ENCODE measurements around the gene TNS3. TPM values are rescaled to one million over a fixed set of nuclear protein-coding genes. Genes with fewer than 3 reads are reported as not detected.
A peak's percentile ranks its signal among the peaks of the same experiment; 100 is the strongest.

TNS3 gene
- polyA plus RNA-seq, 1 of the 3 experiments (the other 2 are of a cell fraction), result 72.3 TPM

DNA sequence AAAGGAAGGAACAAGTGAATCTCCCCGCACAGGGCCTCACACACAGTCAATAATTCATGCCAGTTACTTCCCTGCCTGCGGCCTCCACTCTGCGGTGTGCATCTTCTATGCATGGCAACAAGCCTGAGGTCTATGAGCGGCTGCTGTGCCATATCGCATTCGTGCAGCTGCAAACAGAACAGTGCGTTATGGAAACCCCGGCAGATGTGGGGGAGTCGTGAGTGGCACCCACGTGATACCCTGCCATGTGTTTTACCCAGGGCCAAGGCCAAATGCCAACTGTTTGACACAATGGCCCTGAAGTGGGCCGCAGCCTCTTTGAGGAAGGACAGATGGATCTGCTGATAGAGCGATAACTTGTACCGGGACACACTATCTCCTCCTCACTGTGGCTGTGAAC, 13.4 kb downstream of the TNS3 start:
- no peak overlapping the region for H3K9ac ChIP-seq
- no peak overlapping the region for H3K27ac ChIP-seq (ENCODE audit: low read depth in 2 of 2, low read length in 1 of 2)
- H3F3A ChIP-seq (replicated peaks; ENCODE audit: insufficient read depth), result peaks cover 15% of the 10 kb centered on the region
- ChIA-PET POLR2A (no interaction called here), CTCF (interaction anchor here (0.9 to 3.0 kb wide), 4 partner anchors 10 to 302 kb away, joined by 3 to 11 read pairs (median 3); no protein-coding TSS in a partner anchor)
- peaks cover 23 to 34% of the 10 kb centered on the region in 2 experiments; a peak in 2 of 4 replicates for H3K4me1 ChIP-seq (ENCODE audit: control insufficient read depth in 1 of 2, insufficient read depth in 2 of 2, low read depth in 1 of 2, low read length in 1 of 2)
- H2AFZ ChIP-seq (ENCODE audit: low read depth), result no peak overlapping the region
- no peaks in the 10 kb centered on the region for H3K9me2 ChIP-seq
- no peaks in the 10 kb centered on the region for H3K9me3 ChIP-seq
- no peaks in the 10 kb centered on the region for H3K27me3 ChIP-seq (ENCODE audit: insufficient read depth)
- peak; percentile 78 for DNase-seq
- H3K4me3 ChIP-seq (ENCODE audit: low read depth in 2 of 2, low read length in 1 of 2), result no peak overlapping the region
- H3K36me3 ChIP-seq (replicated peaks in 1 of 2; ENCODE audit: control insufficient read depth in 1 of 2, insufficient read depth in 2 of 2, low read length in 1 of 2), result peaks cover 8 to 13% of the 10 kb centered on the region in 2 experiments
- WGBS (ENCODE audit: low lambda C conversion rate), result 76% methylated on average over 13 of the region's 13 CpGs
- H3K4me2 ChIP-seq, result no peak overlapping the region
- H3K79me2 ChIP-seq (ENCODE audit: insufficient read depth), result peaks cover 84% of the 10 kb centered on the region
- H4K20me1 ChIP-seq (ENCODE audit: insufficient read depth), result 0 out of 2 replicates have a peak, but pooled peaks cover 1% of the 10 kb centered on the region
- TF ChIP-seq FOXM1 (IDR thresholded peaks at IDR 0.05; ENCODE audit: low read depth) (no peak), NRF1 (IDR thresholded peaks at IDR 0.05; ENCODE audit: low read depth, low read length) (no peak), GATA2 (CRISPR knock-in tag; IDR thresholded peaks at IDR 0.05) (peak; percentile 98), MEF2A (IDR thresholded peaks at IDR 0.05; ENCODE audit: borderline replicate concordance, low read depth) (no peak), EZH2phosphoT487 (IDR thresholded peaks at IDR 0.05; ENCODE audit: borderline replicate concordance, low read depth) (no peak), TCF12 (IDR thresholded peaks at IDR 0.05) (no peak), GABPA (IDR thresholded peaks at IDR 0.05; ENCODE audit: low read depth) (no peak), SIN3A (IDR thresholded peaks at IDR 0.05; ENCODE audit: borderline replicate concordance, low read depth, low read length) (no peak), CHD2 (IDR thresholded peaks at IDR 0.05; ENCODE audit: low read length, partially characterized antibody) (peak; percentile 69), ELF1 (IDR thresholded peaks at IDR 0.05) (no peak), RCOR1 (IDR thresholded peaks at IDR 0.05; ENCODE audit: low read length) (peak; percentile 91), TEAD4 (IDR thresholded peaks at IDR 0.05; ENCODE audit: borderline replicate concordance, insufficient read depth) (no peak), SMC3 (IDR thresholded peaks at IDR 0.05; ENCODE audit: low read depth, low read length) (no peak), JUND (IDR thresholded peaks at IDR 0.05) (no peak), RAD21 (IDR thresholded peaks at IDR 0.05; ENCODE audit: low read length) (no peak; the same call in 1 of the 2 replicates), FOSL2 (IDR thresholded peaks at IDR 0.05; ENCODE audit: borderline replicate concordance, low read depth) (no peak), MXI1 (IDR thresholded peaks at IDR 0.05; ENCODE audit: low read depth, low read length) (peak; percentile 89), EP300 (IDR thresholded peaks at IDR 0.05; ENCODE audit: borderline replicate concordance in 1 of 2, low read depth in 1 of 2, low read length in 1 of 2) (peak in 1 of 2 experiments; percentile 91; a peak in 2 of 4 replicates)
- TF ChIP-seq, protein P1, sequence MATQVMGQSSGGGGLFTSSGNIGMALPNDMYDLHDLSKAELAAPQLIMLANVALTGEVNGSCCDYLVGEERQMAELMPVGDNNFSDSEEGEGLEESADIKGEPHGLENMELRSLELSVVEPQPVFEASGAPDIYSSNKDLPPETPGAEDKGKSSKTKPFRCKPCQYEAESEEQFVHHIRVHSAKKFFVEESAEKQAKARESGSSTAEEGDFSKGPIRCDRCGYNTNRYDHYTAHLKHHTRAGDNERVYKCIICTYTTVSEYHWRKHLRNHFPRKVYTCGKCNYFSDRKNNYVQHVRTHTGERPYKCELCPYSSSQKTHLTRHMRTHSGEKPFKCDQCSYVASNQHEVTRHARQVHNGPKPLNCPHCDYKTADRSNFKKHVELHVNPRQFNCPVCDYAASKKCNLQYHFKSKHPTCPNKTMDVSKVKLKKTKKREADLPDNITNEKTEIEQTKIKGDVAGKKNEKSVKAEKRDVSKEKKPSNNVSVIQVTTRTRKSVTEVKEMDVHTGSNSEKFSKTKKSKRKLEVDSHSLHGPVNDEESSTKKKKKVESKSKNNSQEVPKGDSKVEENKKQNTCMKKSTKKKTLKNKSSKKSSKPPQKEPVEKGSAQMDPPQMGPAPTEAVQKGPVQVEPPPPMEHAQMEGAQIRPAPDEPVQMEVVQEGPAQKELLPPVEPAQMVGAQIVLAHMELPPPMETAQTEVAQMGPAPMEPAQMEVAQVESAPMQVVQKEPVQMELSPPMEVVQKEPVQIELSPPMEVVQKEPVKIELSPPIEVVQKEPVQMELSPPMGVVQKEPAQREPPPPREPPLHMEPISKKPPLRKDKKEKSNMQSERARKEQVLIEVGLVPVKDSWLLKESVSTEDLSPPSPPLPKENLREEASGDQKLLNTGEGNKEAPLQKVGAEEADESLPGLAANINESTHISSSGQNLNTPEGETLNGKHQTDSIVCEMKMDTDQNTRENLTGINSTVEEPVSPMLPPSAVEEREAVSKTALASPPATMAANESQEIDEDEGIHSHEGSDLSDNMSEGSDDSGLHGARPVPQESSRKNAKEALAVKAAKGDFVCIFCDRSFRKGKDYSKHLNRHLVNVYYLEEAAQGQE (IDR thresholded peaks at IDR 0.05; ENCODE audit: low read depth, low read length), result no peak
- TF ChIP-seq, protein P2, sequence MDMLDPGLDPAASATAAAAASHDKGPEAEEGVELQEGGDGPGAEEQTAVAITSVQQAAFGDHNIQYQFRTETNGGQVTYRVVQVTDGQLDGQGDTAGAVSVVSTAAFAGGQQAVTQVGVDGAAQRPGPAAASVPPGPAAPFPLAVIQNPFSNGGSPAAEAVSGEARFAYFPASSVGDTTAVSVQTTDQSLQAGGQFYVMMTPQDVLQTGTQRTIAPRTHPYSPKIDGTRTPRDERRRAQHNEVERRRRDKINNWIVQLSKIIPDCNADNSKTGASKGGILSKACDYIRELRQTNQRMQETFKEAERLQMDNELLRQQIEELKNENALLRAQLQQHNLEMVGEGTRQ (IDR thresholded peaks at IDR 0.05; ENCODE audit: borderline replicate concordance, low read depth, low read length), result no peak; the same call in 1 of the 2 replicates
- TF ChIP-seq, protein P3, sequence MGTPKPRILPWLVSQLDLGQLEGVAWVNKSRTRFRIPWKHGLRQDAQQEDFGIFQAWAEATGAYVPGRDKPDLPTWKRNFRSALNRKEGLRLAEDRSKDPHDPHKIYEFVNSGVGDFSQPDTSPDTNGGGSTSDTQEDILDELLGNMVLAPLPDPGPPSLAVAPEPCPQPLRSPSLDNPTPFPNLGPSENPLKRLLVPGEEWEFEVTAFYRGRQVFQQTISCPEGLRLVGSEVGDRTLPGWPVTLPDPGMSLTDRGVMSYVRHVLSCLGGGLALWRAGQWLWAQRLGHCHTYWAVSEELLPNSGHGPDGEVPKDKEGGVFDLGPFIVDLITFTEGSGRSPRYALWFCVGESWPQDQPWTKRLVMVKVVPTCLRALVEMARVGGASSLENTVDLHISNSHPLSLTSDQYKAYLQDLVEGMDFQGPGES (IDR thresholded peaks at IDR 0.05; ENCODE audit: low read depth, low read length), result no peak
- TF ChIP-seq, protein P4, sequence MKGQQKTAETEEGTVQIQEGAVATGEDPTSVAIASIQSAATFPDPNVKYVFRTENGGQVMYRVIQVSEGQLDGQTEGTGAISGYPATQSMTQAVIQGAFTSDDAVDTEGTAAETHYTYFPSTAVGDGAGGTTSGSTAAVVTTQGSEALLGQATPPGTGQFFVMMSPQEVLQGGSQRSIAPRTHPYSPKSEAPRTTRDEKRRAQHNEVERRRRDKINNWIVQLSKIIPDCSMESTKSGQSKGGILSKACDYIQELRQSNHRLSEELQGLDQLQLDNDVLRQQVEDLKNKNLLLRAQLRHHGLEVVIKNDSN (IDR thresholded peaks at IDR 0.05; ENCODE audit: borderline replicate concordance, low read depth), result no peak
- TF ChIP-seq, protein P5, sequence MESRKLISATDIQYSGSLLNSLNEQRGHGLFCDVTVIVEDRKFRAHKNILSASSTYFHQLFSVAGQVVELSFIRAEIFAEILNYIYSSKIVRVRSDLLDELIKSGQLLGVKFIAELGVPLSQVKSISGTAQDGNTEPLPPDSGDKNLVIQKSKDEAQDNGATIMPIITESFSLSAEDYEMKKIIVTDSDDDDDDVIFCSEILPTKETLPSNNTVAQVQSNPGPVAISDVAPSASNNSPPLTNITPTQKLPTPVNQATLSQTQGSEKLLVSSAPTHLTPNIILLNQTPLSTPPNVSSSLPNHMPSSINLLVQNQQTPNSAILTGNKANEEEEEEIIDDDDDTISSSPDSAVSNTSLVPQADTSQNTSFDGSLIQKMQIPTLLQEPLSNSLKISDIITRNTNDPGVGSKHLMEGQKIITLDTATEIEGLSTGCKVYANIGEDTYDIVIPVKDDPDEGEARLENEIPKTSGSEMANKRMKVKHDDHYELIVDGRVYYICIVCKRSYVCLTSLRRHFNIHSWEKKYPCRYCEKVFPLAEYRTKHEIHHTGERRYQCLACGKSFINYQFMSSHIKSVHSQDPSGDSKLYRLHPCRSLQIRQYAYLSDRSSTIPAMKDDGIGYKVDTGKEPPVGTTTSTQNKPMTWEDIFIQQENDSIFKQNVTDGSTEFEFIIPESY (IDR thresholded peaks at IDR 0.05; ENCODE audit: borderline replicate concordance, low read depth), result no peak
- TF ChIP-seq, protein P6, sequence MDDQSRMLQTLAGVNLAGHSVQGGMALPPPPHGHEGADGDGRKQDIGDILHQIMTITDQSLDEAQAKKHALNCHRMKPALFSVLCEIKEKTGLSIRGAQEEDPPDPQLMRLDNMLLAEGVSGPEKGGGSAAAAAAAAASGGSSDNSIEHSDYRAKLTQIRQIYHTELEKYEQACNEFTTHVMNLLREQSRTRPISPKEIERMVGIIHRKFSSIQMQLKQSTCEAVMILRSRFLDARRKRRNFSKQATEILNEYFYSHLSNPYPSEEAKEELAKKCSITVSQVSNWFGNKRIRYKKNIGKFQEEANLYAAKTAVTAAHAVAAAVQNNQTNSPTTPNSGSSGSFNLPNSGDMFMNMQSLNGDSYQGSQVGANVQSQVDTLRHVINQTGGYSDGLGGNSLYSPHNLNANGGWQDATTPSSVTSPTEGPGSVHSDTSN (IDR thresholded peaks at IDR 0.05), result no peak
- TF ChIP-seq, protein P7, sequence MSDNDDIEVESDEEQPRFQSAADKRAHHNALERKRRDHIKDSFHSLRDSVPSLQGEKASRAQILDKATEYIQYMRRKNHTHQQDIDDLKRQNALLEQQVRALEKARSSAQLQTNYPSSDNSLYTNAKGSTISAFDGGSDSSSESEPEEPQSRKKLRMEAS (IDR thresholded peaks at IDR 0.05; ENCODE audit: low read depth), result no peak

All from SK-N-SH (cell line).